IMR-90 (cell line): ENCODE data around the gene PELO. TPM values are rescaled to one million over a fixed set of nuclear protein-coding genes. Genes with fewer than 3 reads are reported as not detected.

Source experiments
- ATAC-seq: fragments of 200-7000 bp; cut with Tn5 transposase; 2 replicates; pipeline ENCODE4 v1.9.1; 2020; ENCODE audit warnings: low read depth, mild to moderate bottlenecking, moderate library complexity
- BruUV-seq: library from RNA; stranded (reverse); fragments of 400-500 nt; replicated peaks from 2 replicates; lab custom pipeline; 2021; lab: Mats Ljungman, UMichigan
- CTCF ChIA-PET: fragments of 300-600 bp; formaldehyde crosslinking; extraction: SDS; loops from one replicate; lab custom pipeline; 2021; ENCODE audit warnings: antibody characterized with exemption; lab: Yijun Ruan, JAX
- POLR2A ChIA-PET: fragments of 300-600 bp; sonication (Branson Sonifier 250); formaldehyde crosslinking; loops from one replicate; lab custom pipeline; 2022; ENCODE audit warnings: antibody characterized with exemption; ENCODE audit not compliant: unreplicated experiment; lab: Charles Lee
- DNase-seq: peaks from one replicate; pipeline ENCODE4 v3.0.0; 2013
- H2AFZ ChIP-seq: replicated peaks from 2 replicates; pipeline ENCODE3; 2013; ENCODE audit warnings: low read length, mild to moderate bottlenecking; ENCODE audit not compliant: poor library complexity
- H2AK5ac ChIP-seq: 2 replicates; pipeline ENCODE4 v1.6.1; 2013; ENCODE audit warnings: low read depth, low read length, inconsistent platforms
- H2AK9ac ChIP-seq: replicated peaks from 2 replicates; pipeline ENCODE3; 2013; ENCODE audit warnings: mild to moderate bottlenecking, low read depth, low read length, moderate library complexity; ENCODE audit not compliant: poor library complexity
- H2BK120ac ChIP-seq: 2 replicates; pipeline ENCODE4 v1.6.1; 2013; ENCODE audit warnings: low read depth, low read length, inconsistent platforms
- H2BK15ac ChIP-seq: 3 replicates; pipeline ENCODE4 v1.6.1; 2013; ENCODE audit warnings: low read depth, low read length, inconsistent platforms
- H2BK20ac ChIP-seq: 2 replicates; pipeline ENCODE4 v1.6.1; 2013; ENCODE audit warnings: low read depth, mild to moderate bottlenecking, inconsistent platforms, low read length, moderate library complexity
- H2BK5ac ChIP-seq: 2 replicates; pipeline ENCODE4 v1.6.1; 2013; ENCODE audit warnings: mild to moderate bottlenecking, low read depth, low read length, inconsistent platforms; ENCODE audit not compliant: poor library complexity, severe bottlenecking
- H3K14ac ChIP-seq: replicated peaks from 2 replicates; pipeline ENCODE4 v1.6.1; 2013; ENCODE audit warnings: low read depth, low read length, inconsistent platforms
- H3K18ac ChIP-seq: 2 replicates; pipeline ENCODE4 v1.6.1; 2013; ENCODE audit warnings: low read depth, low read length, control low read depth
- H3K23ac ChIP-seq: 2 replicates; pipeline ENCODE4 v1.6.1; 2013; ENCODE audit warnings: low read depth, low read length, inconsistent platforms
- H3K27ac ChIP-seq: 2 replicates; pipeline ENCODE4 v1.5.1; 2013; ENCODE audit warnings: mild to moderate bottlenecking, control low read depth, low read length; ENCODE audit not compliant: insufficient read depth
- H3K27me3 ChIP-seq: 2 replicates; pipeline ENCODE4 v1.6.1; 2013; ENCODE audit warnings: low read length; ENCODE audit not compliant: control insufficient read depth, insufficient read depth
- H3K36me3 ChIP-seq: 2 replicates; pipeline ENCODE4 v1.6.1; 2013; ENCODE audit warnings: low read length, mixed read lengths; ENCODE audit not compliant: control insufficient read depth, insufficient read depth
- H3K4ac ChIP-seq: 2 replicates; pipeline ENCODE4 v1.6.1; 2013; ENCODE audit warnings: low read depth, low read length, inconsistent platforms
- H3K4me1 ChIP-seq: 2 replicates; pipeline ENCODE4 v1.6.1; 2013; ENCODE audit warnings: low read length, mixed read lengths; ENCODE audit not compliant: control insufficient read depth, insufficient read depth
- H3K4me2 ChIP-seq: 2 replicates; pipeline ENCODE4 v1.6.1; 2013; ENCODE audit warnings: low read depth, mild to moderate bottlenecking, control low read depth, low read length, moderate library complexity
- H3K4me3 ChIP-seq: 2 replicates; pipeline ENCODE4 v1.5.1; 2013; ENCODE audit warnings: low read depth, mild to moderate bottlenecking, control low read depth, low read length, moderate library complexity; ENCODE audit not compliant: insufficient read depth
- H3K56ac ChIP-seq: 2 replicates; pipeline ENCODE4 v1.6.1; 2013; ENCODE audit warnings: low read length, inconsistent platforms; ENCODE audit not compliant: insufficient read depth; ENCODE audit errors: extremely low read depth
- H3K79me1 ChIP-seq, 2 experiments: 2 replicates each; pipeline ENCODE4 v1.6.1; 2013; ENCODE audit warnings: low read length in 2 of 2, inconsistent platforms in 1 of 2, low read depth in 1 of 2
- H3K9ac ChIP-seq: 2 replicates; pipeline ENCODE4 v1.6.1; 2013; ENCODE audit warnings: low read depth, low read length, control low read depth
- H3K9me1 ChIP-seq: 2 replicates; pipeline ENCODE4 v1.6.1; 2013; ENCODE audit warnings: low read length, inconsistent platforms; ENCODE audit not compliant: insufficient read depth
- H3K9me3 ChIP-seq: 2 replicates; pipeline ENCODE4 v1.6.1; 2013; ENCODE audit warnings: low read length; ENCODE audit not compliant: control insufficient read depth, insufficient read depth
- H4K20me1 ChIP-seq: 2 replicates; pipeline ENCODE4 v1.6.1; 2013; ENCODE audit warnings: low read length, inconsistent platforms; ENCODE audit not compliant: insufficient read depth
- H4K5ac ChIP-seq: 2 replicates; pipeline ENCODE4 v1.6.1; 2013; ENCODE audit warnings: mild to moderate bottlenecking, low read depth, low read length, control low read depth
- H4K8ac ChIP-seq, 2 experiments: 2 replicates each; pipeline ENCODE4 v1.6.1; 2013; ENCODE audit warnings: low read depth in 2 of 2, low read length in 2 of 2, control low read depth in 1 of 2, inconsistent platforms in 1 of 2
- H4K91ac ChIP-seq: 2 replicates; pipeline ENCODE4 v1.6.1; 2013; ENCODE audit warnings: low read depth, low read length, inconsistent platforms; ENCODE audit not compliant: insufficient read depth
- CEBPB ChIP-seq: IDR thresholded peaks from 2 replicates; pipeline ENCODE4 v1.6.1; 2012; ENCODE audit warnings: low read depth, low read length, improper control_type of control experiment
- CHD1 ChIP-seq: IDR thresholded peaks from 2 replicates; pipeline ENCODE4 v1.6.1; 2012; ENCODE audit warnings: low read depth, low read length, improper control_type of control experiment
- CTCF ChIP-seq: conservative IDR thresholded peaks from 2 replicates; pipeline ENCODE4 v1.5.1; 2012; ENCODE audit warnings: mild to moderate bottlenecking, low read depth, low read length, improper control_type of control experiment
- ELK1 ChIP-seq: fragments of 150-350 bp; IDR thresholded peaks from 2 replicates; pipeline ENCODE4 v1.6.1; 2016; ENCODE audit warnings: low read depth, mild to moderate bottlenecking, low read length, moderate library complexity, borderline replicate concordance
- FOS ChIP-seq: fragments of 150-350 bp; IDR thresholded peaks from 2 replicates; pipeline ENCODE4 v1.6.1; 2016; ENCODE audit warnings: low read depth, low read length
- MAZ ChIP-seq: IDR thresholded peaks from 2 replicates; pipeline ENCODE4 v1.6.1; 2012; ENCODE audit warnings: low read depth, mild to moderate bottlenecking, low read length, improper control_type of control experiment, moderate library complexity, borderline replicate concordance
- MXI1 ChIP-seq: IDR thresholded peaks from 2 replicates; pipeline ENCODE4 v1.6.1; 2012; ENCODE audit warnings: low read depth, mild to moderate bottlenecking, low read length, moderate library complexity, borderline replicate concordance
- POLR2A ChIP-seq: IDR thresholded peaks from 2 replicates; pipeline ENCODE4 v1.6.1; 2012; ENCODE audit warnings: mild to moderate bottlenecking, low read depth, low read length
- RAD21 ChIP-seq: IDR thresholded peaks from 2 replicates; pipeline ENCODE4 v1.6.1; 2012; ENCODE audit warnings: low read length, improper control_type of control experiment
- RCOR1 ChIP-seq: IDR thresholded peaks from 2 replicates; pipeline ENCODE4 v1.6.1; 2012; ENCODE audit warnings: mild to moderate bottlenecking, low read length, improper control_type of control experiment; ENCODE audit not compliant: insufficient replicate concordance
- SMC3 ChIP-seq: fragments of 150-350 bp; IDR thresholded peaks from 2 replicates; pipeline ENCODE4 v1.6.1; 2016; ENCODE audit warnings: low read depth, mild to moderate bottlenecking, antibody characterized with exemption, low read length, moderate library complexity
- USF2 ChIP-seq: fragments of 150-350 bp; IDR thresholded peaks from 2 replicates; pipeline ENCODE4 v1.6.1; 2017; ENCODE audit warnings: mild to moderate bottlenecking, antibody characterized with exemption, low read length, low read depth
- WGBS, 2 experiments: methylation state at CpG; one replicate each; pipeline versions ENCODE4 v1.1.5 to v1.1.7; 2013; ENCODE audit warnings: missing lambda C conversion rate in 2 of 2; ENCODE audit not compliant: insufficient read length in 1 of 2; ENCODE audit errors: extremely low coverage in 2 of 2; 5-methylcytosine and 5-hydroxymethylcytosine counted together
- dilution Hi-C: fragments of 300-500 bp; cut with HindIII; formaldehyde crosslinking; loops from one replicate; pipeline ENCODE4 v1.14.3; 2018; ENCODE audit warnings: low sequenced_read_pairs; ENCODE audit not compliant: unreplicated experiment
- in situ Hi-C: fragments of 300-500 bp; cut with MboI; formaldehyde crosslinking; loops from 3 replicates; pipeline ENCODE4 v1.14.3; 2019; ENCODE audit warnings: low sequenced_read_pairs, inconsistent platforms, mixed read lengths
- intact Hi-C: fragments of 100-400 bp; cut with micrococcal nuclease; formaldehyde crosslinking; loops from 2 replicates; pipeline ENCODE4 v1.10.0; 2022
- polyA plus RNA-seq, 3 experiments: library from polyadenylated mRNA; depleted of rRNA; stranded (reverse); fragments of >200 nt; gene quantifications; 2 replicates each; pipeline ENCODE4 v1.2.3, GENCODE V29; 2012; ENCODE audit warnings: low replicate concordance in 1 of 3
- total RNA-seq: library from RNA; depleted of rRNA; stranded (reverse); fragments of >200 nt; gene quantifications from 2 replicates; pipeline ENCODE4 v1.2.3, GENCODE V29; 2012

The PELO gene
- total and polyA plus RNA-seq, 2 of the 4 experiments (the other 2 are of a cell fraction): 42.4 to 48.9 TPM

- no peak overlapping the region for H2BK5ac ChIP-seq
- no CpG with 5 or more reads among the region's 1 CpG for WGBS, 2 experiments
- no peak overlapping the region for H3K23ac ChIP-seq
- ChIA-PET CTCF (no interaction called here), POLR2A (no interaction called here)
- no peaks in the 10 kb centered on the region for H3K27me3 ChIP-seq
- no peak overlapping the region for H3K4ac ChIP-seq
- H3K9me1 ChIP-seq: peaks cover 4% of the 10 kb centered on the region; the same call in 1 of the 2 replicates
- no peak overlapping the region for H2BK20ac ChIP-seq
- H3K18ac ChIP-seq: no peak overlapping the region
- dilution Hi-C loops: no loop called here
- no peak overlapping the region for H4K91ac ChIP-seq
- no peak overlapping the region for H2AK5ac ChIP-seq
- intact Hi-C loops: no loop called here
- ATAC-seq (no peak), DNase-seq (no peak)
- H4K5ac ChIP-seq: no peak overlapping the region
- H3K4me1 ChIP-seq: peaks cover 5% of the 10 kb centered on the region
- no peak overlapping the region for H2AK9ac ChIP-seq
- in situ Hi-C loops: no loop called here
- H2BK15ac ChIP-seq: no peak overlapping the region
- no peak overlapping the region for H3K27ac ChIP-seq
- no TSS peak for BruUV-seq
- H3K4me3 ChIP-seq: no peak overlapping the region
- no peaks in the 10 kb centered on the region for H3K9me3 ChIP-seq
- no peak overlapping the region for H2AFZ ChIP-seq
- 0 out of 2 replicates have a peak, but pooled peaks cover 6% of the 10 kb centered on the region for H4K20me1 ChIP-seq
- H2BK120ac ChIP-seq: no peak overlapping the region
- no peak overlapping the region for H4K8ac ChIP-seq
- TF ChIP-seq MXI1 (no peak), CTCF (no peak), RAD21 (no peak), USF2 (no peak), MAZ (no peak), ELK1 (no peak), RCOR1 (no peak), CEBPB (no peak), POLR2A (no peak), FOS (no peak), CHD1 (no peak), SMC3 (no peak)
- H3K14ac ChIP-seq: no peak overlapping the region
- H3K4me2 ChIP-seq: peak overlapping the region; percentile 41; the same call in 1 of the 2 replicates
- H3K56ac ChIP-seq: no peak overlapping the region
- peaks cover 3 to 57% of the 10 kb centered on the region in 2 experiments for H3K79me1 ChIP-seq
- H3K36me3 ChIP-seq: peaks cover 2% of the 10 kb centered on the region
- no peak overlapping the region for H3K9ac ChIP-seq
Measured at GRCh38 chr5:52821901-52822300, 34.2 kb downstream of the PELO start.
